Measurements from ENCODE around the gene CTH. TPM values are rescaled to one million over a fixed set of nuclear protein-coding genes. Genes with fewer than 3 reads are reported as not detected.
"Not testable (repeated sequence)": the region's sequence is repeated elsewhere in the genome, so short reads cannot be mapped to it uniquely, and the experiment has no call there.

The CTH gene
- total and polyA plus RNA-seq, 2 donors (not counting 1 experiment from before 2014, with no cell fraction given) = 2.6 to 9.7 TPM

DNA sequence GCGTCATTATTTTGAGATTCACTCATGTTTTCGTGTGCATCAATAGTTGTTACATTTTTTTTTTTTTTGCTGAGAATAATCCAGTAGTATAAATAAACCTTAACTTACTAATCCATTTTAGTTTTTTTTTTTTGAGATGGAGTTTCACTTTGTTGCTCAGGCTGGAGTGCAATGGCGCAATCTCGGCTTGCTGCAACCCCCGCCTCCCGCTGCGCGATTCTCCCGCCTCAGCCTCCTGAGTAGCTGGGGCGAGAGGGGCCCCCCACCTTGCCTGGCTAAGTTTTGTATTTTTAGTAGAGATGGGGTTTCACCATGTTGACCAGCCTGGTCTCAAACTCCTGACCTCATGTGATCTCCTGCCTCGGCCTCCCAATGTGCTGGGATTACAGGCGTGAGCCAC, 66.0 kb downstream of the CTH start:
- no peak overlapping the region for H3K4me2 ChIP-seq (ENCODE audit: extremely low read depth, insufficient read depth, low read length)
- no peaks in the 10 kb centered on the region for H3K36me3 ChIP-seq (ENCODE audit: control insufficient read depth, insufficient read depth, low read length)
- no peaks in the 10 kb centered on the region for H4K20me1 ChIP-seq (ENCODE audit: control insufficient read depth, extremely low read depth, insufficient read depth, low read length)
- H3K79me2 ChIP-seq (ENCODE audit: control insufficient read depth, insufficient read depth, low read length) = no peaks in the 10 kb centered on the region
- no peaks in the 10 kb centered on the region for H3K9me3 ChIP-seq (ENCODE audit: control insufficient read depth, insufficient read depth, low read depth, low read length)
- no peak overlapping the region for H3K27ac ChIP-seq (ENCODE audit: insufficient read depth, low read length)
- no peak overlapping the region for H3K4me3 ChIP-seq (replicated peaks in 1 of 4; ENCODE audit: control extremely low read depth in 1 of 4, insufficient read depth in 1 of 4, low read depth in 3 of 4, low read length in 4 of 4)
- no peak overlapping the region for H2AFZ ChIP-seq (ENCODE audit: low read length)
- no peak for DNase-seq (ENCODE audit: low read depth in 2 of 2)
- no peaks in the 10 kb centered on the region for H3K27me3 ChIP-seq (ENCODE audit: control insufficient read depth, insufficient read depth, low read length)
- H3K4me1 ChIP-seq (ENCODE audit: control insufficient read depth, extremely low read depth, insufficient read depth, low read length) = no peaks in the 10 kb centered on the region
- no peak for TF ChIP-seq EZH2 (IDR thresholded peaks at IDR 0.05; ENCODE audit: low read length, missing control alignments)
- TF ChIP-seq, protein P1, sequence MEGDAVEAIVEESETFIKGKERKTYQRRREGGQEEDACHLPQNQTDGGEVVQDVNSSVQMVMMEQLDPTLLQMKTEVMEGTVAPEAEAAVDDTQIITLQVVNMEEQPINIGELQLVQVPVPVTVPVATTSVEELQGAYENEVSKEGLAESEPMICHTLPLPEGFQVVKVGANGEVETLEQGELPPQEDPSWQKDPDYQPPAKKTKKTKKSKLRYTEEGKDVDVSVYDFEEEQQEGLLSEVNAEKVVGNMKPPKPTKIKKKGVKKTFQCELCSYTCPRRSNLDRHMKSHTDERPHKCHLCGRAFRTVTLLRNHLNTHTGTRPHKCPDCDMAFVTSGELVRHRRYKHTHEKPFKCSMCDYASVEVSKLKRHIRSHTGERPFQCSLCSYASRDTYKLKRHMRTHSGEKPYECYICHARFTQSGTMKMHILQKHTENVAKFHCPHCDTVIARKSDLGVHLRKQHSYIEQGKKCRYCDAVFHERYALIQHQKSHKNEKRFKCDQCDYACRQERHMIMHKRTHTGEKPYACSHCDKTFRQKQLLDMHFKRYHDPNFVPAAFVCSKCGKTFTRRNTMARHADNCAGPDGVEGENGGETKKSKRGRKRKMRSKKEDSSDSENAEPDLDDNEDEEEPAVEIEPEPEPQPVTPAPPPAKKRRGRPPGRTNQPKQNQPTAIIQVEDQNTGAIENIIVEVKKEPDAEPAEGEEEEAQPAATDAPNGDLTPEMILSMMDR (conservative IDR thresholded peaks at IDR 0.05 in 1 of 2, IDR thresholded peaks at IDR 0.05 in 1 of 2; ENCODE audit: low read depth in 1 of 2, low read length in 2 of 2) = no peak
- no peak overlapping the region for H3K9ac ChIP-seq (ENCODE audit: insufficient read depth, low read length)

DNA sequence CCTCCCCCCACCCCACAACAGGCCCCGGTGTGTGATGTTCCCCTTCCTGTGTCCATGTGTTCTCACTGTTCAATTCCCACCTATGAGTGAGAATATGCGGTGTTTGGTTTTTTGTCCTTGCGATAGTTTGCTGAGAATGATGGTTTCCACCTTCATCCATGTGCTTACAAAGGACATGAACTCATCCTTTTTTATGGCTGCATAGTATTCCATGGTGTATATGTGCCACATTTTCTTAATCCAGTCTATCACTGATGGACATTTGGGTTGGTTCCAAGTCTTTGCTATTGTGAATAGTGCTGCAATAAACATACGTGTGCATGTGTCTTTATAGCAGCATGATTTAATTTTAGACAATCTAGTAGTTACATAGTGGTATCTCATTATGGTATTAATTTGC, 66.8 kb downstream of the CTH start:
- not testable (repeated sequence) for H4K20me1 ChIP-seq (ENCODE audit: control insufficient read depth, extremely low read depth, insufficient read depth, low read length); H3K4me3 ChIP-seq (replicated peaks in 1 of 4; ENCODE audit: control extremely low read depth in 1 of 4, insufficient read depth in 1 of 4, low read depth in 3 of 4, low read length in 4 of 4); H3K36me3 ChIP-seq (ENCODE audit: control insufficient read depth, insufficient read depth, low read length); H3K79me2 ChIP-seq (ENCODE audit: control insufficient read depth, insufficient read depth, low read length); DNase-seq (ENCODE audit: low read depth in 2 of 2); H3K4me2 ChIP-seq (ENCODE audit: extremely low read depth, insufficient read depth, low read length); H3K4me1 ChIP-seq (ENCODE audit: control insufficient read depth, extremely low read depth, insufficient read depth, low read length); H3K9me3 ChIP-seq (ENCODE audit: control insufficient read depth, insufficient read depth, low read depth, low read length); H2AFZ ChIP-seq (ENCODE audit: low read length); H3K9ac ChIP-seq (ENCODE audit: insufficient read depth, low read length); H3K27ac ChIP-seq (ENCODE audit: insufficient read depth, low read length); H3K27me3 ChIP-seq (ENCODE audit: control insufficient read depth, insufficient read depth, low read length)

DNA sequence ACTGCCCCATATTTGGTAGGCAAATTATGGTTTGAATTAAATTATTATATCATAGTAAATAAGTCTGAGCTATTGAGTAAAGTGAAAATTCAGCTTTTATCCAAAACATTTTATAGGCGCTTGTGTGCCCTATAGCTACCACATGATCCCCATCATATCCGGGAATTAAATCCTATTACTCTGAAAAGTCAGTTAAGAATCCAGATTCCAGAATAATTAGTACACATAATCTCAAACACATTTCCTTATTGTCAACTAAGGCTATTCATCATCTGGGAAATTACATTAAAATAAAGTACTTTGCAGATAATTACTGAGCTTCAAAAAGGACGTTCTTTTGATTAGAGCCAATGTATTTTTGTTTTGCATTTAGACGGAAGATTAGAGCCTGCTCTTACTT, 72.3 kb downstream of the CTH start:
- no peaks in the 10 kb centered on the region for H3K36me3 ChIP-seq (ENCODE audit: control insufficient read depth, insufficient read depth, low read length)
- no peak overlapping the region for H3K27ac ChIP-seq (ENCODE audit: insufficient read depth, low read length)
- no peak for TF ChIP-seq EZH2 (IDR thresholded peaks at IDR 0.05; ENCODE audit: low read length, missing control alignments)
- TF ChIP-seq, protein P1 (conservative IDR thresholded peaks at IDR 0.05 in 1 of 2, IDR thresholded peaks at IDR 0.05 in 1 of 2; ENCODE audit: low read depth in 1 of 2, low read length in 2 of 2) = no peak
- H3K79me2 ChIP-seq (ENCODE audit: control insufficient read depth, insufficient read depth, low read length) = no peaks in the 10 kb centered on the region
- no peak overlapping the region for H2AFZ ChIP-seq (ENCODE audit: low read length)
- no peaks in the 10 kb centered on the region for H3K27me3 ChIP-seq (ENCODE audit: control insufficient read depth, insufficient read depth, low read length)
- H3K4me2 ChIP-seq (ENCODE audit: extremely low read depth, insufficient read depth, low read length) = no peak overlapping the region
- H3K4me1 ChIP-seq (ENCODE audit: control insufficient read depth, extremely low read depth, insufficient read depth, low read length) = peaks cover 6% of the 10 kb centered on the region
- no peaks in the 10 kb centered on the region for H3K9me3 ChIP-seq (ENCODE audit: control insufficient read depth, insufficient read depth, low read depth, low read length)
- no peaks in the 10 kb centered on the region for H4K20me1 ChIP-seq (ENCODE audit: control insufficient read depth, extremely low read depth, insufficient read depth, low read length)
- DNase-seq (ENCODE audit: low read depth in 2 of 2) = no peak
- H3K9ac ChIP-seq (ENCODE audit: insufficient read depth, low read length) = no peak overlapping the region
- H3K4me3 ChIP-seq (replicated peaks in 1 of 4; ENCODE audit: control extremely low read depth in 1 of 4, insufficient read depth in 1 of 4, low read depth in 3 of 4, low read length in 4 of 4) = no peak overlapping the region

Measured in fibroblast of lung (primary cell).